ENCODE results near the gene ANKRD31.
"Not testable (repeated sequence)": the region's sequence is repeated elsewhere in the genome, so short reads cannot be mapped to it uniquely, and the experiment has no call there.

The ANKRD31 gene

DNA sequence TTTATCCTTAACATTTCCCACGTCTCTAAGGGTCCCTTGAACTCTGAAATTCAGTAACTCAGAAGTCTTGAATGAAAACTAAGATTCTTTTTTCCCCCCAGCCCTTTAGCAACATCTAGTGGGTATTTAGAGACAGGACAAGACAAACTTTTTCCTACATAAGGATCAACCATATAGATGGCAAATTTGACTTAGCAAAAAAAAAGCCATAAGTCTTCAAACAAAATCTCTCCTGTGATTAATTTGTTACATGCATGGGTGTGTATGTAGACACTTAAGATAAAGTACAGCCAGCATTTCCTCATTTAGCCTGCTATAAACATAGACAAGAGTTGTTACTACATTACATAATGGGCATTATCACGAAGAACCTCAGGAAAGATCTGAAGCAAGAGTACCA is 29.1 kb upstream of the ANKRD31 start:
- no peak overlapping the region for H3K27ac ChIP-seq (ENCODE audit: low read depth, low read length)
- H3K4me3 ChIP-seq (ENCODE audit: low read length): no peak overlapping the region
- peaks cover 9% of the 10 kb centered on the region; the same call in 1 of the 2 replicates for H3K9me3 ChIP-seq (ENCODE audit: insufficient read depth, low read depth, low read length)
- no peaks in the 10 kb centered on the region for H3K27me3 ChIP-seq (ENCODE audit: insufficient read depth, low read length)
- no peak overlapping the region for H3K9ac ChIP-seq (ENCODE audit: low read depth, low read length)
- WGBS: 68% methylated on average over 2 of the region's 2 CpGs
- no peaks in the 10 kb centered on the region for H3K4me1 ChIP-seq (ENCODE audit: insufficient read depth, low read length)
- no peaks in the 10 kb centered on the region for H3K36me3 ChIP-seq (ENCODE audit: insufficient read depth, low read length)

DNA sequence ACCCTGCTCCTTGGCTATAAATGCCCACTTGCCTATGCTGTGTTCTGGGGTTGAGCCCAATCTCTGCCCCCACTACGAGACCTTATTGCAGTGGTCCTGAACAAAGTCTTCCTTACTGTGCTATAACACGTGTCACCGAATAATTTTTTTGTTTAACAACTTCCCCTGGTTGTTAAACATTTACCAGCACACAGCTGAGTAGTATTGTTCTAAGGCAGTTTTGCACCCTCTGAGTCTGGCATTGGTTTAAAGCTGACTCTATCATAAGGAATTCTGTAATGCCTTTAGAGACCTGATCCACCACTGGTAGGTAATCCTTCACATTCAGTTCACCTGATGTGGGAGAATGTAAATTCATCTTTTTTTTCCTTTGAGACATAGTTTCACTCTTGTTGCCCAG is 25.6 kb upstream of the ANKRD31 start:
- Histone ChIP-seq H3K27me3 (ENCODE audit: insufficient read depth, low read length) (no peaks in the 10 kb centered on the region), H3K4me3 (ENCODE audit: low read length) (no peak overlapping the region), H3K36me3 (ENCODE audit: insufficient read depth, low read length) (no peaks in the 10 kb centered on the region), H3K27ac (ENCODE audit: low read depth, low read length) (no peak overlapping the region), H3K9ac (ENCODE audit: low read depth, low read length) (no peak overlapping the region), H3K9me3 (ENCODE audit: insufficient read depth, low read depth, low read length) (no peaks in the 10 kb centered on the region), H3K4me1 (ENCODE audit: insufficient read depth, low read length) (no peaks in the 10 kb centered on the region)
- WGBS: 97% methylated on average over 3 of the region's 3 CpGs

DNA sequence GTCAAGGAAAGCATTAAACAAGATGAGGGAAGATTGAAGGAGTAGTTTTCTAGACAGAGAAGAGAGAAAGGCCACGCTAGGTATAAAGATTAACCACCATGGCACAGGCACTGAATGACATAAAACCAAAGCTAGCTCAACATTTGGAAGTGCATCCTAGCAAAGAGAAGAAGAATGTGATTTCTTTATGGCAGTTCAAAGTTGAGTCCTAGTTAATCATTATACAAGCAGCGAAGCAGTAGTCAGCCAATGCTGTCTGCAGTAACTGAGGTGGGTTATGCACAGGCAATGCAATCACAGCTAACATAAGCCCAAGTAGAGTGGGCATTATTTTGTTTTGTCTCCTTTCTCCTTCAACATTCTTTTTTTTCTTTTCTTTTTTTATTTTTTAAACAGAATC is 24.0 kb upstream of the ANKRD31 start:
- H3K4me3 ChIP-seq (ENCODE audit: low read length): no peak overlapping the region
- no peak overlapping the region for H3K9ac ChIP-seq (ENCODE audit: low read depth, low read length)
- no peak overlapping the region for H3K27ac ChIP-seq (ENCODE audit: low read depth, low read length)
- no peaks in the 10 kb centered on the region for H3K36me3 ChIP-seq (ENCODE audit: insufficient read depth, low read length)
- peaks cover 5% of the 10 kb centered on the region; the same call in 1 of the 2 replicates for H3K9me3 ChIP-seq (ENCODE audit: insufficient read depth, low read depth, low read length)
- H3K4me1 ChIP-seq (ENCODE audit: insufficient read depth, low read length): no peaks in the 10 kb centered on the region
- WGBS: 86% methylated on average over 2 of the region's 2 CpGs
- H3K27me3 ChIP-seq (ENCODE audit: insufficient read depth, low read length): no peaks in the 10 kb centered on the region

DNA sequence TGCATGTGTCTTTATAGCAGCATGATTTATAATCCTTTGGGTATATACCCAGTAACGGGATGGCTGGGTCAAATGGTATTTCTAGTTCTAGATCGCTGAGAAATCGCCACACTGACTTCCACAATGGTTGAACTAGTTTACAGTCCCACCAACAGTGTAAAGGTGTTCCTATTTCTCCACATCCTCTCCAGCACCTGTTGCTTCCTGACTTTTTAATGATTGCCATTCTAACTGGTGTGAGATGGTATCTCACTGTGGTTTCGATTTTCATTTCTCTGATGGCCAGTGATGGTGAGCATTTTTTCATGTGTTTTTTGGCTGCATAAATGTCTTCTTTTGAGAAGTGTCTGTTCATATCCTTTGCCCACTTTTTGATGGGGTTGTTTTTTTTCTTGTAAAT is 13.8 kb upstream of the ANKRD31 start:
- not testable (repeated sequence) for H3K4me3 ChIP-seq (ENCODE audit: low read length); H3K9me3 ChIP-seq (ENCODE audit: insufficient read depth, low read depth, low read length); H3K36me3 ChIP-seq (ENCODE audit: insufficient read depth, low read length); H3K27me3 ChIP-seq (ENCODE audit: insufficient read depth, low read length); H3K27ac ChIP-seq (ENCODE audit: low read depth, low read length); H3K9ac ChIP-seq (ENCODE audit: low read depth, low read length); H3K4me1 ChIP-seq (ENCODE audit: insufficient read depth, low read length)
- 86% methylated on average over 3 of the region's 4 CpGs for WGBS

DNA sequence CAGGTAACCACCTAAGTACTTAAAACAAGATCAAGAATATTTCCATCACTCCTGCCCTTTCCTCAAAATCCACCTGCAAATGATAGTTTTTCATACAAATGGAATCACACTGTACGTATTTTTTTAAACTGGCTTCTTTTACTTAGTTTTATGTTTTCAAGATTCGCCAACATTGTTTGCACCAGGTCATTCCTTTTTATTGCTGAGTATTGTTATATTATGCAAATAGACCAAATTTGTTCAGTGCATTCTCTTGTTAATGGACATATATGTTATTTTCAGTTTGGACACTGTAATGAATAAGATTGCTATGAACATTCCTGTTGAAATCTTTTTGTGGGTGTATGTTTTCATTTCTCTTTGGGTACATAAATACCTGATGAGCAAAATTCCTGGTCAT is 8.3 kb upstream of the ANKRD31 start:
- H3K27me3 ChIP-seq (ENCODE audit: insufficient read depth, low read length): no peaks in the 10 kb centered on the region
- WGBS: 92% methylated on average over 2 of the region's 2 CpGs
- H3K4me1 ChIP-seq (ENCODE audit: insufficient read depth, low read length): peaks cover 11% of the 10 kb centered on the region

DNA sequence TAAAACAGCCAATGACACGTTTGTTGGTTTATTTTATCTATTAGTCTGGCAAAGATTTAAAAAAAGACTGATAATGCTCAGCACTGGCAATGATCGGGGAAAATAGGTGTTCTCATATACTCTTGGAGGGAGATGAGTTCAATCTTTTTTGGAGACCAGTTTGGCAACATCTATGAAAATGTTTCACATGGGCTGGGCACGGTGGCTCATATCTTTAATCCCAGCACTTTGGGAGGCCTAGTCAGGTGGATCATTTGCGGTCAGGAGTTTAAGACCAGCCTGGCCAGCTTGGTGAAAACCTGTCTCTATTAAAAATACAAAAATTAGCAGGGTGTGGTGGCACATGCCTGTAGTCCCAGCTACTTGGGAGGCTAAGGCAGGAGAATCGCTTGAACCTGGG is 6.8 kb upstream of the ANKRD31 start:
- Histone ChIP-seq H3K4me3 (ENCODE audit: low read length) (no peak overlapping the region), H3K9me3 (ENCODE audit: insufficient read depth, low read depth, low read length) (no peaks in the 10 kb centered on the region), H3K4me1 (ENCODE audit: insufficient read depth, low read length) (peaks cover 20% of the 10 kb centered on the region), H3K36me3 (ENCODE audit: insufficient read depth, low read length) (no peaks in the 10 kb centered on the region), H3K27ac (ENCODE audit: low read depth, low read length) (no peak overlapping the region), H3K9ac (ENCODE audit: low read depth, low read length) (no peak overlapping the region), H3K27me3 (ENCODE audit: insufficient read depth, low read length) (no peaks in the 10 kb centered on the region)
- WGBS: 94% methylated on average over 5 of the region's 5 CpGs

More for the DNA sequence above, 8.3 kb upstream of the ANKRD31 start:
- no peak overlapping the region for H3K27ac ChIP-seq (ENCODE audit: low read depth, low read length)
- H3K36me3 ChIP-seq (ENCODE audit: insufficient read depth, low read length): no peaks in the 10 kb centered on the region
- H3K4me3 ChIP-seq (ENCODE audit: low read length): no peak overlapping the region
- H3K9me3 ChIP-seq (ENCODE audit: insufficient read depth, low read depth, low read length): no peaks in the 10 kb centered on the region
- no peak overlapping the region for H3K9ac ChIP-seq (ENCODE audit: low read depth, low read length)

DNA sequence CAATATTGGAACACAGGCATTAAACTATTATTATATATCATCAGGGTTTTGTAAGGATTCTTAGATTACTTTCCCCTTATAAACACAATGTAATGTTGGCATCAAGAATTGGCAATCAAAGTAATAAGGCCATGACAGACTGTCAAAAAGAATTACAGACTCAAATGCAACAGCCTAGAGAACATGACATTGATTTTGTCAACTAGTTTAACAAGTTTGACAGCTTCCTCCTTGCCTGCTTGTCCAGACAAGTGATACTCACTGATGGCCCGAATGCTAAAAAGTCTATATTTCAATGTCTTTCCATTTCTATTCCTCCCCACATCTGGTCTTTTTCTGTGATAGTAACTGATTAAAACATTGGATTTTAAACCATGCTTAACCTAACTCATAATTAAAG is 6.4 kb upstream of the ANKRD31 start:
- Histone ChIP-seq H3K4me1 (ENCODE audit: insufficient read depth, low read length) (peaks cover 20% of the 10 kb centered on the region), H3K9me3 (ENCODE audit: insufficient read depth, low read depth, low read length) (no peaks in the 10 kb centered on the region), H3K36me3 (ENCODE audit: insufficient read depth, low read length) (no peaks in the 10 kb centered on the region), H3K4me3 (ENCODE audit: low read length) (no peak overlapping the region), H3K27me3 (ENCODE audit: insufficient read depth, low read length) (no peaks in the 10 kb centered on the region), H3K9ac (ENCODE audit: low read depth, low read length) (no peak overlapping the region), H3K27ac (ENCODE audit: low read depth, low read length) (no peak overlapping the region)
- WGBS: 100% methylated on average over 1 of the region's 1 CpG

DNA sequence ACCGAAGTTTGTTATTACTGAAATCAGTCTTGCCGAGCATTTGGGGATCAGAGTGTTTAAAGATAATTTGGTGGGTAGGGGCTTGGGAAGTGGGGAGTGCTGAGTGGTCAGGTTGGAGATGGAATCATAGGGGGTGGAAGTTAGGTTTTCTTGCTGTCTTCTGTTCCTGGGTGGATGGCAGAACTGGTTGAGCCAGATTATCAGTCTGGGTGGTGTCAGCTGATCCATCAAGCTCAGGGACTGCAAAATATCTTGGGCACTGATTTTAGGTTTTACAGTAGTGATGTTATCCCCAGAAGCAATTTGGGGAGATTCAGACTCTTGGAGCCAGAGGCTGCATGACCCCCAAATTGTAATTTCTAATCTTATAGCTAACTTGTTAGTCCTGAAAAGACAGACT is 5.4 kb upstream of the ANKRD31 start:
- Histone ChIP-seq H3K27me3 (ENCODE audit: insufficient read depth, low read length) (no peaks in the 10 kb centered on the region), H3K27ac (ENCODE audit: low read depth, low read length) (no peak overlapping the region), H3K36me3 (ENCODE audit: insufficient read depth, low read length) (no peaks in the 10 kb centered on the region), H3K9ac (ENCODE audit: low read depth, low read length) (no peak overlapping the region), H3K4me1 (ENCODE audit: insufficient read depth, low read length) (peaks cover 20% of the 10 kb centered on the region), H3K4me3 (ENCODE audit: low read length) (no peak overlapping the region), H3K9me3 (ENCODE audit: insufficient read depth, low read depth, low read length) (no peaks in the 10 kb centered on the region)
- WGBS: 93% methylated on average over 2 of the region's 2 CpGs

DNA sequence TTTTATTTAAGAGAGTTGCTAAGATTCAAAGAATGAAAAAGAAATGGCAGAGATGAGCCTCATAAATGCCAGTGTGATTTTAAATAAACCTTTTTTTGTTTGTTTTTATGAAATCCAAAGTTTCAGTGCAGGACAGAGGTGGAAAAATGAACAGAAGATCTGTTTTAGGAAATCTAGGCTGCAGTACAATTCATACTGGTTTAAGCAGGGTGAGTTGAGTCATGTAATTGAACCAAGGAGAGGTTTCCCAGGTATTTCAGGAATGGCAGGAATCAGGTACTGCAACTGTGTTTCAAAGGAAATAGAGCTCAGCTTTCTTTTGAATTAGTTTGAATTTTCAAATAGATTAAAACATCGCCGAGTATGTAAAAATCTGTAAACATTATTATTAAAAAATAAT is 3.0 kb upstream of the ANKRD31 start:
- no peaks in the 10 kb centered on the region for H3K9me3 ChIP-seq (ENCODE audit: insufficient read depth, low read depth, low read length)
- H3K9ac ChIP-seq (ENCODE audit: low read depth, low read length): peak overlapping the region; percentile 50
- peak overlapping the region; percentile 53 for H3K27ac ChIP-seq (ENCODE audit: low read depth, low read length)
- H3K27me3 ChIP-seq (ENCODE audit: insufficient read depth, low read length): no peaks in the 10 kb centered on the region
- peaks cover 29% of the 10 kb centered on the region for H3K4me1 ChIP-seq (ENCODE audit: insufficient read depth, low read length)
- 0 out of 2 replicates have a peak overlapping the region, but pooled peaks have one; percentile 0 for H3K4me3 ChIP-seq (ENCODE audit: low read length)
- no peaks in the 10 kb centered on the region for H3K36me3 ChIP-seq (ENCODE audit: insufficient read depth, low read length)
- no CpG with 5 or more reads among the region's 2 CpGs for WGBS

DNA sequence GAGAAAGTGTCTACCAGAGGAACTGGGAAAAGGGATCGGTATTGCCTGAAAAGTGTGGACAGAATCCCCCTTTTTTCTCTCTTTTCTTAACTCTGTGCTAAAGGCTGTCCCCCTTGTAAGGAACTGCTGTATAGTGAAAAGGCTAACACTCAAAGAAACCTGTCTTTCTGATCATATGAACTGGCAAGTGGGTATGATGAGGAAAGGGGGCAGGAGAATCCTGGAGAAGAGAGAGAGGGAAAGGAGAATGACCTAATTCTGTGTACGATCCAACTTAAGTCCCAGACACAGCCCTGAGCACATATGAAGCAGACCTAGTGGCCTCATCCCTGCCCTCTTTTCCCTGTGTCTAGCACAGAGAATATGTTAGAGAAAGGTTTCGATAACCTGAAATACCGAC is 967 bp downstream of the ANKRD31 start:
- H3K27me3 ChIP-seq (ENCODE audit: insufficient read depth, low read length): no peaks in the 10 kb centered on the region
- WGBS: 99% methylated on average over 4 of the region's 4 CpGs
- H3K4me3 ChIP-seq (ENCODE audit: low read length): no peak overlapping the region
- H3K4me1 ChIP-seq (ENCODE audit: insufficient read depth, low read length): peaks cover 21% of the 10 kb centered on the region
- H3K36me3 ChIP-seq (ENCODE audit: insufficient read depth, low read length): no peaks in the 10 kb centered on the region
- no peak overlapping the region; the same call in 1 of the 2 replicates for H3K9ac ChIP-seq (ENCODE audit: low read depth, low read length)
- H3K9me3 ChIP-seq (ENCODE audit: insufficient read depth, low read depth, low read length): no peaks in the 10 kb centered on the region
- H3K27ac ChIP-seq (ENCODE audit: low read depth, low read length): no peak overlapping the region

DNA sequence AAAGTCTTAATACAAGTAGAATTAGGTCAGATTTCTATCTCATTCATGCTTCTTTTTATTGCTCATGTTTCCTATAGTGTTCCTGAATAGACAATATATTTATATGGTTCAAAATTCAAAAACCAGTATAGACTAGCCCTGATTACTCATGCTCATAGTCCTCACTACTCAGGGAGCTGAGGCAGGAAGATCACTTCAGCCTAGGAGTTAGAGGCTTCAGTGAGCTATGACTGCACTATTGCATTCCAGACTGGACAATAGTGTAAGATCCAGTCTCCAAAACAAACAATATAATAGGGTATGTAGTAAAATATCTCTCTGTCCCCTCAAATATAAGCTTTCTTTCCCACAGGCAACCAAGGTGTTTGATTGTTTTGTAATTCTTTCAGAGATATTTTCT is 2.4 kb downstream of the ANKRD31 start:
- Histone ChIP-seq H3K4me1 (ENCODE audit: insufficient read depth, low read length) (peaks cover 12% of the 10 kb centered on the region), H3K36me3 (ENCODE audit: insufficient read depth, low read length) (no peaks in the 10 kb centered on the region), H3K4me3 (ENCODE audit: low read length) (no peak overlapping the region), H3K27me3 (ENCODE audit: insufficient read depth, low read length) (no peaks in the 10 kb centered on the region), H3K27ac (ENCODE audit: low read depth, low read length) (no peak overlapping the region), H3K9me3 (ENCODE audit: insufficient read depth, low read depth, low read length) (no peaks in the 10 kb centered on the region), H3K9ac (ENCODE audit: low read depth, low read length) (no peak overlapping the region)

DNA sequence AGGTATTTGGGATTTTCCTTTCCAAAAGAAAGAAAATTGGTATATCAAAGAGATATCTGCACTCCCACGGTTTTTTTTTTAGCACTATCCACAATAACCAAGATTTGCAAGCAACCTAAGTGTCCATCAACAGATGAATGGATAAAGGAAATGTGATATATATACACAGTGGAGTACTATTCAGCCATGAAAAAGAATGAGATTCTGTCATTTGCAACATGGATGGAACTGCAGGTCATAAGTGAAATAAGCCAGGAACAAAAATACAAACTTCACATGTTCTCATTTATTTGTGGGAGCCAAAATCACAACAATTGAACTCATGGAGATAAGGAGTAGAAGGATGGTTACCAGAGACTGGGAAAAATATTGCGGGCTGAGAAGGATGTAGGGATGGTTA is 9.8 kb downstream of the ANKRD31 start:
- no peaks in the 10 kb centered on the region for H3K36me3 ChIP-seq (ENCODE audit: insufficient read depth, low read length)
- H3K27me3 ChIP-seq (ENCODE audit: insufficient read depth, low read length): no peaks in the 10 kb centered on the region
- no peaks in the 10 kb centered on the region for H3K9me3 ChIP-seq (ENCODE audit: insufficient read depth, low read depth, low read length)
- WGBS: 100% methylated on average over 1 of the region's 2 CpGs
- no peaks in the 10 kb centered on the region for H3K4me1 ChIP-seq (ENCODE audit: insufficient read depth, low read length)
- H3K27ac ChIP-seq (ENCODE audit: low read depth, low read length): no peak overlapping the region
- no peak overlapping the region for H3K9ac ChIP-seq (ENCODE audit: low read depth, low read length)
- no peak overlapping the region for H3K4me3 ChIP-seq (ENCODE audit: low read length)
